ENCODE data around the gene LPCAT2. TPM values are rescaled to one million over a fixed set of nuclear protein-coding genes. Genes with fewer than 3 reads are reported as not detected.

The LPCAT2 gene
- total and polyA plus RNA-seq, 2 donors (not counting 3 experiments of a cell fraction or from before 2014, with no cell fraction given): 64.5 to 72.9 TPM

- ChIA-PET POLR2A (interaction anchor here (0.7 to 1.8 kb wide), 3 partner anchors 10 to 23 kb away, joined by 3 to 6 read pairs (median 3); no protein-coding TSS in a partner anchor), CTCF (interaction anchor here (0.7 to 1.7 kb wide), 10 partner anchors 9 to 192 kb away, joined by 3 to 12 read pairs (median 5); no protein-coding TSS in a partner anchor)
- H3K27me3 ChIP-seq (ENCODE audit: control insufficient read depth in 2 of 2, insufficient read depth in 2 of 2, low read length in 2 of 2): no peaks in the 10 kb centered on the region
- no TSS peak for BruUV-seq (replicated peaks)
- FAIRE-seq (peak; percentile 52), DNase-seq (ENCODE audit: low read depth, low spot score) (no peak)
- no peak overlapping the region for H2AFZ ChIP-seq (ENCODE audit: low read depth, low read length)
- H3K9me1 ChIP-seq (replicated peaks; ENCODE audit: control insufficient read depth, extremely low read depth, insufficient read depth, low read length): no peaks in the 10 kb centered on the region
- peak overlapping the region; percentile 99 for H3K4me2 ChIP-seq (ENCODE audit: insufficient read depth, low read length)
- peak overlapping the region; percentile 80 for H3K27ac ChIP-seq (ENCODE audit: insufficient read depth, low read depth, low read length)
- dilution Hi-C loops (cut with MboI; ENCODE audit: extremely low pct_ligation_motif_present, low sequenced_read_pairs): no loop called here
- TF ChIP-seq POLR2A (IDR thresholded peaks at IDR 0.05; ENCODE audit: low read depth, low read length) (peak; percentile 8), EZH2 (IDR thresholded peaks at IDR 0.05; ENCODE audit: borderline replicate concordance, low read depth, low read length, severe bottlenecking) (no peak)
- no peaks in the 10 kb centered on the region for H3K9me3 ChIP-seq (replicated peaks; ENCODE audit: control insufficient read depth, insufficient read depth, low read length)
- peak overlapping the region; percentile 94 for H3K9ac ChIP-seq (replicated peaks; ENCODE audit: extremely low read depth, insufficient read depth, low read length)
- H3K4me1 ChIP-seq (ENCODE audit: control insufficient read depth, extremely low read depth, insufficient read depth, low read length): peaks cover 10% of the 10 kb centered on the region
- peak overlapping the region; percentile 65 to 99 (median 94) for H3K4me3 ChIP-seq (replicated peaks in 1 of 3; ENCODE audit: insufficient read depth in 1 of 3, low read depth in 1 of 3, low read length in 3 of 3)
- intact Hi-C loops (cut with micrococcal nuclease): loop anchor here (1.0 kb wide), 1 partner anchor 16 kb away; no protein-coding TSS in a partner anchor
- H4K20me1 ChIP-seq (replicated peaks; ENCODE audit: control insufficient read depth, extremely low read depth, insufficient read depth, low read length): peaks cover 3% of the 10 kb centered on the region
- H3K79me2 ChIP-seq (ENCODE audit: control insufficient read depth, insufficient read depth, low read length): peaks cover 52% of the 10 kb centered on the region
- peaks cover 31 to 32% of the 10 kb centered on the region in 2 experiments for H3K36me3 ChIP-seq (ENCODE audit: control insufficient read depth in 2 of 2, extremely low read depth in 1 of 2, insufficient read depth in 2 of 2, low read length in 2 of 2)
These were observed 1.4 kb downstream of the LPCAT2 start for GRCh38 chr16:55510185-55510805.

DNA sequence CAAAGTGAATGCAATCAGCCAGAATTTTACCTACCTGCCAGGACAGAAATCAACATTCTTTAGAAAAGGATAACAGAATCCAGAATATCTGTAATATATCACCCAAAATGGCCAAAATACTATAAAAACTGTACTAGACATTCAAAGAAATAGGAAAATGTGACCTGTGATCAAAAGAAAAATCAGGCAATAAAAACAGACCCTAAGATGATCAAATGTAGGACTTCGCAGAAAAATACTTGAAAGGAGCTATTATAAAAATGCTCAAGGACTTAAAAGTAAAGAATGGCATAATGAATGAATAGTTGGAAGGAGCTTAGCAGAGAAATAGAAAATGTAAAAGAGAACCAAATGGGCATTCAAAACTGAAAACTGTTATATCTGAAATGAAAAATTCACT is 4.1 kb downstream of the LPCAT2 start:
- dilution Hi-C loops (cut with MboI; ENCODE audit: extremely low pct_ligation_motif_present, low sequenced_read_pairs) (no loop called here), intact Hi-C loops (cut with micrococcal nuclease) (no loop called here)
- Histone ChIP-seq H3K27ac (ENCODE audit: insufficient read depth, low read depth, low read length) (no peak overlapping the region), H3K9me3 (replicated peaks; ENCODE audit: control insufficient read depth, insufficient read depth, low read length) (no peaks in the 10 kb centered on the region), H3K9me1 (replicated peaks; ENCODE audit: control insufficient read depth, extremely low read depth, insufficient read depth, low read length) (no peaks in the 10 kb centered on the region), H4K20me1 (replicated peaks; ENCODE audit: control insufficient read depth, extremely low read depth, insufficient read depth, low read length) (peaks cover 5% of the 10 kb centered on the region), H3K79me2 (ENCODE audit: control insufficient read depth, insufficient read depth, low read length) (peaks cover 54% of the 10 kb centered on the region), H3K4me3 (replicated peaks in 1 of 3; ENCODE audit: insufficient read depth in 1 of 3, low read depth in 1 of 3, low read length in 3 of 3) (no peak overlapping the region), H3K36me3 (ENCODE audit: control insufficient read depth in 2 of 2, extremely low read depth in 1 of 2, insufficient read depth in 2 of 2, low read length in 2 of 2) (peaks cover 8 to 14% of the 10 kb centered on the region in 2 experiments), H3K4me2 (ENCODE audit: insufficient read depth, low read length) (no peak overlapping the region), H2AFZ (ENCODE audit: low read depth, low read length) (no peak overlapping the region), H3K27me3 (ENCODE audit: control insufficient read depth in 2 of 2, insufficient read depth in 2 of 2, low read length in 2 of 2) (no peaks in the 10 kb centered on the region), H3K4me1 (ENCODE audit: control insufficient read depth, extremely low read depth, insufficient read depth, low read length) (peaks cover 14% of the 10 kb centered on the region), H3K9ac (replicated peaks; ENCODE audit: extremely low read depth, insufficient read depth, low read length) (no peak overlapping the region)
- CTCF ChIA-PET: interaction anchor here (0.8 to 4.2 kb wide), 11 partner anchors 10 to 189 kb away, joined by 3 to 29 read pairs (median 4); no protein-coding TSS in a partner anchor
- TF ChIP-seq JUN (IDR thresholded peaks at IDR 0.05; ENCODE audit: borderline replicate concordance, insufficient read depth, insufficient read length, low read depth) (no peak), FOS (IDR thresholded peaks at IDR 0.05; ENCODE audit: borderline replicate concordance, insufficient read depth, low read length) (no peak), EZH2 (IDR thresholded peaks at IDR 0.05; ENCODE audit: borderline replicate concordance, low read depth, low read length, severe bottlenecking) (no peak), MAX (IDR thresholded peaks at IDR 0.05; ENCODE audit: insufficient read depth, insufficient read length) (no peak), CTCF (IDR thresholded peaks at IDR 0.05; ENCODE audit: extremely low read depth in 1 of 2, insufficient read depth in 1 of 2, low read depth in 1 of 2, low read length in 2 of 2) (no peak), POLR2A (IDR thresholded peaks at IDR 0.05; ENCODE audit: low read depth, low read length) (no peak), MYC (IDR thresholded peaks at IDR 0.05; ENCODE audit: low read depth, low read length) (no peak), POLR2AphosphoS5 (IDR thresholded peaks at IDR 0.05; ENCODE audit: insufficient read depth, low read depth, low read length) (no peak), GATA2 (IDR thresholded peaks at IDR 0.05; ENCODE audit: insufficient read depth, insufficient read length, low read depth, low read length) (no peak)
- FAIRE-seq (no peak), DNase-seq (ENCODE audit: low read depth, low spot score) (no peak)
- no TSS peak for BruUV-seq (replicated peaks)
- POLR2A ChIA-PET: no interaction called here
